Measurements from ENCODE around the gene TBX21.
"Not testable (repeated sequence)": the region's sequence is repeated elsewhere in the genome, so short reads cannot be mapped to it uniquely, and the experiment has no call there.

The TBX21 gene

DNA sequence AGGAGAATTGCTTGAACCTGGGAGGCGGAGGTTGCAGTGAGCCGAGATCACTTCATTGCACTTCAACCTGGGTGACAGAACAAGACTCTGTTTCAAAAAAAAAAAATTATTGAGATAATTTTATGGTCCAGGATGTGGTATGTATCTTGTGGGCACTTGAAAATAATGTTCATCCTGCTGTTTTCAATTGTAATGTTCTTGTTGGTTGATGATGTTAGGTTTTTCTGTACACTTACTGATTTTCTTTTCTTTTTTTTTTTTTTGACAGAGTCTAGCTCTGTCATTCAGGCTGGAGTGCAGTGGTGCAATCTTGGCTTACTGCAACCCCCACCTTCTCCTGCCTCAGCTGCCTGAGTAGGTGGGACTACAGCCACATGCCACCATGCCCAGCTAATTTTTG is 29.7 kb downstream of the TBX21 start:
- TF ChIP-seq, protein P1, sequence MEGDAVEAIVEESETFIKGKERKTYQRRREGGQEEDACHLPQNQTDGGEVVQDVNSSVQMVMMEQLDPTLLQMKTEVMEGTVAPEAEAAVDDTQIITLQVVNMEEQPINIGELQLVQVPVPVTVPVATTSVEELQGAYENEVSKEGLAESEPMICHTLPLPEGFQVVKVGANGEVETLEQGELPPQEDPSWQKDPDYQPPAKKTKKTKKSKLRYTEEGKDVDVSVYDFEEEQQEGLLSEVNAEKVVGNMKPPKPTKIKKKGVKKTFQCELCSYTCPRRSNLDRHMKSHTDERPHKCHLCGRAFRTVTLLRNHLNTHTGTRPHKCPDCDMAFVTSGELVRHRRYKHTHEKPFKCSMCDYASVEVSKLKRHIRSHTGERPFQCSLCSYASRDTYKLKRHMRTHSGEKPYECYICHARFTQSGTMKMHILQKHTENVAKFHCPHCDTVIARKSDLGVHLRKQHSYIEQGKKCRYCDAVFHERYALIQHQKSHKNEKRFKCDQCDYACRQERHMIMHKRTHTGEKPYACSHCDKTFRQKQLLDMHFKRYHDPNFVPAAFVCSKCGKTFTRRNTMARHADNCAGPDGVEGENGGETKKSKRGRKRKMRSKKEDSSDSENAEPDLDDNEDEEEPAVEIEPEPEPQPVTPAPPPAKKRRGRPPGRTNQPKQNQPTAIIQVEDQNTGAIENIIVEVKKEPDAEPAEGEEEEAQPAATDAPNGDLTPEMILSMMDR (IDR thresholded peaks at IDR 0.05) = no peak
- Histone ChIP-seq H3K4me1 (no peaks in the 10 kb centered on the region), H3K9me3 (peaks cover 0 to 24% (median 6%) of the 10 kb centered on the region in 3 donors), H3K27ac (no peak overlapping the region), H3K27me3 (peaks cover 0 to 14% of the 10 kb centered on the region in 2 donors), H3K36me3 (no peaks in the 10 kb centered on the region), H3K4me3 (no peak overlapping the region)
- intact Hi-C loops (cut with DNase I; ENCODE audit: low total_unique reads) = no loop called here
- DNase-seq = no peak

DNA sequence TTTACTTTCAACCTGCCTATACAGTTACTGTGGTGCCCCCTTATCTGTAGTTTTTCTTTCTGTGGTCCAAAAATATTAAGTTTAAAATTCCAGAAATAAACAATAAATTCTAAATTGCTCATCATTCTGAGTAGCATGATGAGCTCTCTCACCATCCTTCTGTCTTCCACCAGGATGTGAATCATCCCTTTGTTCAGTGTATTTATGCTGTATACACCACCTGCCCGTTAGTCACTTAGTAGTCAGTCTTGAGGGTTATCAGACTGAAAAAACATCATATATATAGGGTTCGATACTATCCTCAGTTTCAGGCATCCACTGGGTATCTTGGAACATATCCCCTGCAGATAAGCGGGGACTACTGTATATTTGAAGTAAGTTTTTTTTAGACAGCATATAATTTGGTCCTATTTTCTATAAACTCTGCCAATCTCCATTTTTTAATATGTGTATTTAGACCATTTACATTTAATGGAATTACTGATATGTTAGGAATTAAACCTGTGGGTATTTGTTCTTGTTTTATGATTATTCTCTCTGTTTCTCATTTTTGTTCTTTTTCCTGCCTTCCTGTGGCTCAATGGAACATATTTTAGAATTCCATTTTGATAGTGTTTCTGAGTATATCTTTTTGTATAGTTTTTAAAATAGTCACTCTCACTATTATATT is 31.0 kb downstream of the TBX21 start:
- Histone ChIP-seq H3K9me3 (peaks cover 0 to 24% (median 6%) of the 10 kb centered on the region in 3 donors), H3K27ac (no peak overlapping the region), H3K4me3 (no peak overlapping the region), H3K4me1 (no peaks in the 10 kb centered on the region), H3K36me3 (no peaks in the 10 kb centered on the region), H3K27me3 (peaks cover 0 to 20% of the 10 kb centered on the region in 2 donors)
- intact Hi-C loops (cut with DNase I; ENCODE audit: low total_unique reads) = no loop called here
- TF ChIP-seq, protein P1 (IDR thresholded peaks at IDR 0.05) = no peak
- DNase-seq = no peak

DNA sequence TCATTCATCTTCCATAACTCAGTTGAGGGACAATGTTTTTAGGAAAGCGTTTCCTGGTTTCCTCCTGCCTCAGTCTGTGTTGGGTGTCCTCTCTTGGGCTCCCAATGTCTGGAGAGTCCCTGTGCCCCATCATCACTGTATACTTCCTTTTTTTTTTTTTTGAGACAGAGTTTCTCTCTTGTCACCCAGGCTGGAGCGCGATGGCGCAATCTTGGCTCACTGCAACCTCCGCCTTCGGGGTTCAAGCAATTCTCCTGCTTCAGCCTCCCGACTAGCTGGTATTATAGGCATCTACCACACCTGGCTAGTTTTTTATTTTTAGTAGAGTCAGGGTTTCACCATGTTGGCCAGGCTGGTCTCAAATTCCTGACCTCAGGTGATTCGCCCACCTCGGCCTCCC is 40.6 kb downstream of the TBX21 start:
- H3K9me3 ChIP-seq; intact Hi-C loops (cut with DNase I; ENCODE audit: low total_unique reads); DNase-seq; H3K4me3 ChIP-seq; H3K36me3 ChIP-seq; H3K4me1 ChIP-seq; H3K27ac ChIP-seq: not testable (repeated sequence)
- peaks cover 0 to 53% of the 10 kb centered on the region in 2 donors for H3K27me3 ChIP-seq

DNA sequence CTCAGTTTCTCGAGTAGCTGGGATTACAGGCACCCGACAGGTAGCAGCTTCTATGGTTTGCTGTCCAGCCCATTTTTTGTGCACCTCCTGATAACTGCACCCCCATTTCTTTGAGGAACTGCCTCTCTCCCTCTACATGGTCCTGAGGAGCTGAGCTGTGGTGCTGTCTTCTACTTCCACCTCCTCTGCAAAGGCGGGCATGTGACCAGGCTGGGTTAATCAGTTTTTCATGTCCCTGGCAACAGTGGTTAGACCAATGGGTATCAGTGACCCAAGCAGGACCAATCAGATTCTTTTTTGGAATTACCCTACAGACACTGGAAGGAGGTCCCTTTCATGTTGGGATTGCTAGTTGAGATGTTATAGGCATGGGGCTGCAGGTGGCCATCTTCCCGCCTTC is 41.3 kb downstream of the TBX21 start:
- DNase-seq = no peak
- Histone ChIP-seq H3K27ac (no peak overlapping the region), H3K27me3 (peaks cover 0 to 50% of the 10 kb centered on the region in 2 donors), H3K4me3 (no peak overlapping the region), H3K4me1 (peaks cover 0 to 4% (median 0%) of the 10 kb centered on the region in 4 donors), H3K9me3 (peaks cover 0 to 8% (median 5%) of the 10 kb centered on the region in 3 donors), H3K36me3 (no peaks in the 10 kb centered on the region)
- TF ChIP-seq, protein P1 (IDR thresholded peaks at IDR 0.05) = no peak
- intact Hi-C loops (cut with DNase I; ENCODE audit: low total_unique reads) = no loop called here

DNA sequence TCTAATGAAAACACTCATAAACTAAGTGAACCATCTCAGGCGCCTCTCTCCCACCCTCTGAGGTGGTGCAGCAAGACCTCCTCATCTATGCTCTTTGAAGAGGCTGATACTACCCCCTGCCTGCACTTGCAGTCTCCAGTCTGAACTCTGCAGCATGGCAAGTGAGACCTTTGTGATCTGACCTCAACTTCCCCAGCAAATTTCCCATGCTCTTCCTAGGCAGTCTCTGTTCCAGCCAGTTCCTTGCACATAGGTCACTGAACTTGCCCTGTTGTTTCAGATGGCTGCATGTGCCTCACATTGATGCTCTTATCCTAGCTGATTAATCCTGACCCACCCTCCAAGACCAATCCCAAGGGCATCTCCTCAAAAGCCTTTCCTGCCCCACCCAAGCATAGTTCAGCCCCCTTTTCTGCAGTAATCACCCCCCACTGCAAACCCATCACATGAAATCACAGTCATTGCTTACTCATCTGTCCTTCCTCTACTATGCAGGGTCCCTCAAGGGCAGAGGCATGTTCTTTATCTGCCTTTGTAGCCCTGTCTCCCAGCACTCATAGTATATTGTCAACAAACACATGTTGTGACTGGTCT is 42.0 kb downstream of the TBX21 start:
- Histone ChIP-seq H3K27ac (no peak overlapping the region), H3K4me1 (peaks cover 0 to 4% (median 0%) of the 10 kb centered on the region in 4 donors), H3K4me3 (no peak overlapping the region), H3K36me3 (no peaks in the 10 kb centered on the region), H3K9me3 (peaks cover 0 to 8% (median 5%) of the 10 kb centered on the region in 3 donors), H3K27me3 (peaks cover 0 to 51% of the 10 kb centered on the region in 2 donors)
- DNase-seq = no peak
- TF ChIP-seq, protein P1 (IDR thresholded peaks at IDR 0.05) = no peak
- intact Hi-C loops (cut with DNase I; ENCODE audit: low total_unique reads) = no loop called here

All from tibial artery (tissue), 4 donors.